ENCODE results near the gene TEPSIN. TPM values are rescaled to one million over a fixed set of nuclear protein-coding genes. Genes with fewer than 3 reads are reported as not detected.

Gene TEPSIN
- polyA plus RNA-seq, 2 donors: 21.6 to 40.3 TPM

DNA sequence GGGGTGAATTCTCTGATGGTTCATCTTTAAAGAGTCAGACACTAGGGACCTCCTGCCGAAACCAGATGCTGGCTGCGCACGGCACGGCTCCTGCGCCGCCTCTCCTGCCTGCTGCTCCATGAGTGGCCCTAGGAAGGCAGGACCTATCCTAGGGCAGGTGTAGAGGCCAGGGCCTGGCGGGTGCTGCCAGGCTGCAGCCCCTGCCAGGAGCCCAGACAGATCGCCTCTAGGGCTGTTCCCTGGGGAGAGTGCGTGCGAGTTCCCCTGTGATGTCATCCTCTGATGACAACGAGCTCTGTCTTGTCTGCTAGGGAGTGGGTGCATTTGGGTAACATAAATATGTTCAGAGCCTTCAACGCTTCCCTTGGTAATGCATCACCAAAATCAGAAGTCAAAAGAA is 32.4 kb upstream of the TEPSIN start:
- no peak overlapping the region for H3K4me3 ChIP-seq (ENCODE audit: low read depth in 1 of 2, low read length in 2 of 2)
- peaks cover 25 to 43% of the 10 kb centered on the region in 2 donors for H3K36me3 ChIP-seq (ENCODE audit: control insufficient read depth in 2 of 2, insufficient read depth in 2 of 2, low read length in 1 of 2)
- no peak overlapping the region for H3K27ac ChIP-seq (ENCODE audit: low read depth in 2 of 2, low read length in 1 of 2)
- no peaks in the 10 kb centered on the region for H3K9me3 ChIP-seq (ENCODE audit: control insufficient read depth in 2 of 2, insufficient read depth in 1 of 2, low read depth in 1 of 2, low read length in 1 of 2)
- no peaks in the 10 kb centered on the region for H3K27me3 ChIP-seq (ENCODE audit: control insufficient read depth in 1 of 2, insufficient read depth in 2 of 2, low read length in 2 of 2)
- H3K4me1 ChIP-seq (ENCODE audit: control insufficient read depth in 2 of 2, insufficient read depth in 2 of 2, low read length in 1 of 2): no peaks in the 10 kb centered on the region
- WGBS, 2 donors: 85 to 88% methylated on average over 12 of the region's 12 CpGs

DNA sequence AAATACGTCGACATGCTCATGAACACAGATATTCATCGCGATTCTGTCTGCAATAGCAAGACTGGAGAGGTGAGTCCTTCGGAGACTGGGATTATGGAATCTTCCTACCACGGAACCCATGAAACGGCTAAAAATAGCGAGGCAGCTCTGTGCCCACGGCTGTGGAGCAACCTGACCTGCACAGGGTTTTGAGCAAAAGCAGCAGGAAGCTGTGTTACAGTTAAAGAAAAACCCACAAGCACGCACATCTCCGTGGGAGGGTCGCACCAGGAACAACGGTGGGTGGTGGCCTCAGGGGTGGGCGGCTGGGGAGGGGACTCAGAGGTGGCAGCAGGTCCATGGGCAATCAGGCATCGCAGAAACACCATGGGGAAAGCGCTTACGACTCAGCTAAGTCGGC is 31.4 kb upstream of the TEPSIN start:
- no peak overlapping the region for H3K4me3 ChIP-seq (ENCODE audit: low read depth in 1 of 2, low read length in 2 of 2)
- H3K9me3 ChIP-seq (ENCODE audit: control insufficient read depth in 2 of 2, insufficient read depth in 1 of 2, low read depth in 1 of 2, low read length in 1 of 2): no peaks in the 10 kb centered on the region
- 91 to 93% methylated on average over 18 of the region's 18 CpGs for WGBS, 2 donors
- no peaks in the 10 kb centered on the region for H3K27me3 ChIP-seq (ENCODE audit: control insufficient read depth in 1 of 2, insufficient read depth in 2 of 2, low read length in 2 of 2)
- no peaks in the 10 kb centered on the region for H3K4me1 ChIP-seq (ENCODE audit: control insufficient read depth in 2 of 2, insufficient read depth in 2 of 2, low read length in 1 of 2)
- H3K36me3 ChIP-seq (ENCODE audit: control insufficient read depth in 2 of 2, insufficient read depth in 2 of 2, low read length in 1 of 2): peaks cover 22 to 43% of the 10 kb centered on the region in 2 donors
- H3K27ac ChIP-seq (ENCODE audit: low read depth in 2 of 2, low read length in 1 of 2): no peak overlapping the region

DNA sequence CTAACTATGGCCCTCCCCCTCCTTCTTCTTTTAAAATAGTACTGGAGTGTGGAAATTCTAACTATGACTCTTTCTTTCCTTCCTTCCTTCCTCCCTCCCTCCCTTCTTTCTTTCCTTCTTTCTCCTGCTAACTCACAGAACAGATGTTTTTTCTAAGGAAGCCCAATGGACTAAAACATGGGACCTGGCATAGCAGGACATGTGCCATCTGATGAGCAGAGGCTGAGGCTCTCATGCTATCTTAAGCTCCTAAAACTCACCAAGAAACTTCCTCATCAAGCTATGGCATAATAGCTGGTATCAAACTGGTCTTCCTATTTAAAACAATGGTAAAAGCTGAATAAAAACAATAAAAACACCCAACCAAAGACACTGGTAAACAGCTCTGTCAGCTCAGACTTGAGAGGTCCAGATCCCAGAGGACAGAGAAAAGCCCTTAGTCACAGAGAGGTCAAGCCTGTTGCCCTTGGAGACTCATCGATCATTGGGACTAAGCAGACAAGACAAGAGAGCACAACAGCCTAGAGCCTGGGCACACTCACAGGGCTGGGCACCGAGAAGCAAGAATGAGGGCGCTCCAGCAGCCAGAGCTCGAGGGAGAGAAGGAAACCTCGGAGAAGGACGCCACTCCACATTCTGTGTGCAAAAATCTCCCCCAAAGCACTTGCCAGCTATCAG is 28.7 kb upstream of the TEPSIN start:
- Histone ChIP-seq H3K27ac (ENCODE audit: low read depth in 2 of 2, low read length in 1 of 2) (no peak overlapping the region), H3K36me3 (ENCODE audit: control insufficient read depth in 2 of 2, insufficient read depth in 2 of 2, low read length in 1 of 2) (peaks cover 17 to 46% of the 10 kb centered on the region in 2 donors), H3K4me1 (ENCODE audit: control insufficient read depth in 2 of 2, insufficient read depth in 2 of 2, low read length in 1 of 2) (no peaks in the 10 kb centered on the region), H3K27me3 (ENCODE audit: control insufficient read depth in 1 of 2, insufficient read depth in 2 of 2, low read length in 2 of 2) (no peaks in the 10 kb centered on the region), H3K4me3 (ENCODE audit: low read depth in 1 of 2, low read length in 2 of 2) (no peak overlapping the region), H3K9me3 (ENCODE audit: control insufficient read depth in 2 of 2, insufficient read depth in 1 of 2, low read depth in 1 of 2, low read length in 1 of 2) (no peaks in the 10 kb centered on the region)
- WGBS, 2 donors: 87 to 88% methylated on average over 6 of the region's 6 CpGs

DNA sequence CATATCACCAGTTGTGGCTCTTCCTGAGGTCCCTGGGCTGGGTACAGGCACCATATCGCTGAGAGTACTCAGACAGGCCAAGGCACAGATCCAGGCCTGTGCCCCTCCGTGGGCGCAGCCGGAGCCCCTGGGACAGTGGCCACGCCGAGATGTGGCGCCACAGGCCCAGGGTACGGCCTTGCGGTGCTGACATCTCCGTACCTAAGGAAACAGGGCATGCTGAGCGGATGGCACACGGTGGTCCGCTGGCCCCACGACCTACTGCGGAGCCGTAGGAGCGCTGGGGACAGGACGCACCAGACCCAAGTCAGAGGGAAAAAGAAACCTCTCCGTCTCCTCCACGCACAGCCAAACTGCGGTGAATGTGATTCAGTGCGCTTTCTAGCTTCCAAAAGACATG is 26.7 kb upstream of the TEPSIN start:
- Histone ChIP-seq H3K27ac (ENCODE audit: low read depth in 2 of 2, low read length in 1 of 2) (no peak overlapping the region), H3K36me3 (ENCODE audit: control insufficient read depth in 2 of 2, insufficient read depth in 2 of 2, low read length in 1 of 2) (peaks cover 12 to 51% of the 10 kb centered on the region in 2 donors), H3K4me3 (ENCODE audit: low read depth in 1 of 2, low read length in 2 of 2) (no peak overlapping the region), H3K9me3 (ENCODE audit: control insufficient read depth in 2 of 2, insufficient read depth in 1 of 2, low read depth in 1 of 2, low read length in 1 of 2) (no peaks in the 10 kb centered on the region), H3K27me3 (ENCODE audit: control insufficient read depth in 1 of 2, insufficient read depth in 2 of 2, low read length in 2 of 2) (no peaks in the 10 kb centered on the region), H3K4me1 (ENCODE audit: control insufficient read depth in 2 of 2, insufficient read depth in 2 of 2, low read length in 1 of 2) (no peaks in the 10 kb centered on the region)
- 94 to 97% methylated on average over 22 of the region's 22 CpGs for WGBS, 2 donors

DNA sequence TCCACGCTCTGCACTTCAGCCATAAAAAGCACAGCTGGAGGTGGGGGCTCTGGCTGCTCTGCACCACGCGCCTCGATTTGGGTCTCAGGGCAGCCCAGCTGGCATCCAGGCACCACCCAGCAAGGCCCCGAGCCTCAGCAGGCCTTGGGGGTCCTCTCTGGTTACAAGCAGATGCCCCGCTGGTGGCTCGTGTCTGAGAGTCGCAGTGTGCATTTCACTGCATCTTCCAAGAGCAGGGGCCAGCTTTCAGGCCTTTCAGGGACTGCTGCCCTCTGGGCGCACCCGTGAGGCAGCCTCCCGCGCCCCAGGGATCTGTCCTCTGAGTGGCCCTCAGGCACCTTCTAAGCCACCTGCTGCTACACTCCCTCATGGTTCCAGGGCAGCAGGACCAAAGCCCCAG is 25.8 kb upstream of the TEPSIN start:
- H3K36me3 ChIP-seq (ENCODE audit: control insufficient read depth in 2 of 2, insufficient read depth in 2 of 2, low read length in 1 of 2): peaks cover 10 to 54% of the 10 kb centered on the region in 2 donors
- H3K4me1 ChIP-seq (ENCODE audit: control insufficient read depth in 2 of 2, insufficient read depth in 2 of 2, low read length in 1 of 2): no peaks in the 10 kb centered on the region
- no peak overlapping the region for H3K4me3 ChIP-seq (ENCODE audit: low read depth in 1 of 2, low read length in 2 of 2)
- H3K27me3 ChIP-seq (ENCODE audit: control insufficient read depth in 1 of 2, insufficient read depth in 2 of 2, low read length in 2 of 2): no peaks in the 10 kb centered on the region
- H3K27ac ChIP-seq (ENCODE audit: low read depth in 2 of 2, low read length in 1 of 2): no peak overlapping the region
- H3K9me3 ChIP-seq (ENCODE audit: control insufficient read depth in 2 of 2, insufficient read depth in 1 of 2, low read depth in 1 of 2, low read length in 1 of 2): no peaks in the 10 kb centered on the region
- WGBS, 2 donors: 95 to 98% methylated on average over 12 of the region's 12 CpGs

DNA sequence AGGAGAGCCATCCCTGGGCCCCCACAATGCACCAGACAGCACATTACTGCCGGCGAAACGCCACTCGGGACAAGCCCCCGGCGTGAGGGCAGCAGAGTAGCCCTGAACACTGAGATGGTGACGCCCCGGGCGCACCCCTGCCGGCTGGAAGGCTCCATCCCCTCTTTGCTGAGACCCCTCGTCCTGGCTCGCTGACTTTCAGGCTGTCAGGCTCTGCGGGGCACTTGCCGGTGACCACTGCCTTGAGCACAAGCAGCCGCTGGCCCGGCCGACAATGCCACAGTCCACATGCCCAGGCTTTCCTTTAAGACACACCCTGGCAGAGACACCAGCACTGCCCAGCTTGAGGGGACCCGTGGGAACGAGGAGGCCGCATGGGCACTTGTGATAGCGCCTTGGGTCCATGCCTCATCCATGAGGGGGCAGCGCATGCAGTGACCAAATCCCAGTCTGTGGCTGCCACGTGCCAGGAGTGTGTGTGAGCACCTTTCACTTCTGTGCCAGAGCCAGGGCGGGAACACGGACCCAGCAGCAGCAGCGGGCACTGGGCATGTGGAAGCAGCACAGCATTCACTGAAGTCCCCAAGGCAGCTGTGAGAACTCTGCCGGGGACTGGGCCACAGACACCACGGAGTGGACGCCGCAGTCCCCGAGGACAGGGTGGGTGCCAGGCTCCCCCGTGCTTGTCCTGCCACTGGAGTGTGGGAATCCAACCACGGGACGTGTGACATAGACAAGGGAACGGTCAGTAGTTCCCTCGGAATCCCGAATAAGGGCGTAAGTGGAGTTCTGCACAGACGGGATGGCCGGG is 24.7 kb upstream of the TEPSIN start:
- peaks cover 7 to 60% of the 10 kb centered on the region in 2 donors for H3K36me3 ChIP-seq (ENCODE audit: control insufficient read depth in 2 of 2, insufficient read depth in 2 of 2, low read length in 1 of 2)
- no peak overlapping the region for H3K27ac ChIP-seq (ENCODE audit: low read depth in 2 of 2, low read length in 1 of 2)
- no peaks in the 10 kb centered on the region for H3K27me3 ChIP-seq (ENCODE audit: control insufficient read depth in 1 of 2, insufficient read depth in 2 of 2, low read length in 2 of 2)
- no peaks in the 10 kb centered on the region for H3K4me1 ChIP-seq (ENCODE audit: control insufficient read depth in 2 of 2, insufficient read depth in 2 of 2, low read length in 1 of 2)
- 93% methylated on average over 40 of the region's 40 CpGs for WGBS, 2 donors
- no peak overlapping the region for H3K4me3 ChIP-seq (ENCODE audit: low read depth in 1 of 2, low read length in 2 of 2)
- H3K9me3 ChIP-seq (ENCODE audit: control insufficient read depth in 2 of 2, insufficient read depth in 1 of 2, low read depth in 1 of 2, low read length in 1 of 2): no peaks in the 10 kb centered on the region

DNA sequence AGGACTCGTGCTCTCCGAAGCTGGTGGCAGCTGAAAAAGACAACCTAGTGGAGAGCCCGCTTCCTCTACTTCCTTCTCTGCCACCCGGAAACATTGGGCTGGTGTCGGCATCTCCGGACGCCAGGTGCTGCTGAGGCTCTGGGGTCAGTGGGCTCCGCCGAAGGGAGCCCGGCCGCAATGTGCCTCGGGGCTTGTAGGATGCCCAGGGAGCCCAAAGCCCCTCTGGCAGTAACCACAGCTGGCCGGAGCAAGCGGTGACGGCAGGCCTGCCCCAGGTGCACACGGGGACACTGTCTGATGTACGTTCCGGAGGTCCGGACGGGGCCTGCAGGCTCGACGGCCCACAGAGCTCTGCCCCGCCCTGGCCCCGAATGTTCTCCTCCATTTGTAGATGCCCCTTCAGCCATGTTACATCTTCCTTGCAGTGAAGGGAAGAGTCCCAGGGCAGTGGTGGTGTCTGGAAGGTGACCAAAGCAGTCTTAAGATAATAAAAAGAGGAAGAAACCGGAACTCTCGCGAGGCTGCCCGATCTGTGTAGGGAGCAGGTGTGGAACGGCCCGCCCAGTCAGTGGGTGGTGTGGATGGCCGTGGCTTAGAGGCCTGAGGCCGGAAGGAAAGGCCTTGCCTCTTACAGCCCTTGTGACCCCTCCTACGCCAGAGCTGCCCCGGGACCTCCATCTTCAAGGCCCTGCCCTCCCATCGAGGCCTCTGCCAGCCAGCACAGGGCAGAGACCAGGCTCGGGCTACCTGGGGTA is 22.9 kb upstream of the TEPSIN start:
- no peak overlapping the region for H3K27ac ChIP-seq (ENCODE audit: low read depth in 2 of 2, low read length in 1 of 2)
- 92 to 94% methylated on average over 36 of the region's 36 CpGs for WGBS, 2 donors
- H3K4me3 ChIP-seq (ENCODE audit: low read depth in 1 of 2, low read length in 2 of 2): no peak overlapping the region
- no peaks in the 10 kb centered on the region for H3K27me3 ChIP-seq (ENCODE audit: control insufficient read depth in 1 of 2, insufficient read depth in 2 of 2, low read length in 2 of 2)
- H3K9me3 ChIP-seq (ENCODE audit: control insufficient read depth in 2 of 2, insufficient read depth in 1 of 2, low read depth in 1 of 2, low read length in 1 of 2): no peaks in the 10 kb centered on the region
- H3K4me1 ChIP-seq (ENCODE audit: control insufficient read depth in 2 of 2, insufficient read depth in 2 of 2, low read length in 1 of 2): no peaks in the 10 kb centered on the region
- H3K36me3 ChIP-seq (ENCODE audit: control insufficient read depth in 2 of 2, insufficient read depth in 2 of 2, low read length in 1 of 2): peaks cover 7 to 74% of the 10 kb centered on the region in 2 donors

DNA sequence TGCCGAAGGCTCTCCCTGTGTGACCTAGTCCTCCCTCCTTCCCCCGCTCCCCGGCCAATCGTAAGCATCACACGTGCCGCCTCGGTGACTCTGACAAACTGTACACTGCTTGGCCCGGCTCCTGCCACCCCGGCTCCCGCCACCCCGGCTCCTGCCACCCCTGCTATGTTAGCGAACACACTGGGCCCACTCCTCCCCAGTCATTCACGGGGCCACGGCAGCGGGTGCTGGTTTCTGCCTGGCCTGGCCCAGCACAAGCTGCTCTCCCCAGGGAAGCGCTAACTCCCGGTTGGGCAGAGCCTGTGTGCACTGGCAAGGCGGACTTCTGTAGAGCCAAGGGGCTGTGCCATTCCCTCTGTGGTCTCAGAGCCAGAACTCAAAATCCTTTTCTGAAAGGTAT is 22.2 kb upstream of the TEPSIN start:
- peaks cover 7 to 74% of the 10 kb centered on the region in 2 donors for H3K36me3 ChIP-seq (ENCODE audit: control insufficient read depth in 2 of 2, insufficient read depth in 2 of 2, low read length in 1 of 2)

DNA sequence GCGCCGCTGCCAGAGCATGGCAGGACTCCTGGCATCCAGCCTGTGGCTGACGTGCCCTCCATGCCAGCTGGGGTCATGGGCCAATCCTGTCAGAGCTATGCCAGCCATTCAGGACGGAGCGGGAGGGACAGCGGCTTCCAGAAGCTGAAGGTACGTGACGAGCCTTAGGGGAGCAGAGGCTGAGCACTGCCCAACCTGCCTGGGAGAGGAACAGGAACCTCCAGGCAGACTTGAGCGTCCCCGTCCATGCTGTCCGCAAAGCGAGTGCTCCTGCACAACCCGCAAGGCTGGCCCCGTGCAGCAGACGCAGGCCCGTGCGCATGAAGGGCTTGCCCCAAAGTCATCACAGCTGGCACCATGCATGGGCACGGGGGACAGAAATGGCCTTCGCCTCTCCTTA is 21.8 kb upstream of the TEPSIN start:
- no peaks in the 10 kb centered on the region for H3K27me3 ChIP-seq (ENCODE audit: control insufficient read depth in 1 of 2, insufficient read depth in 2 of 2, low read length in 2 of 2)
- peak overlapping the region in 1 of 2 donors; percentile 5 for H3K4me3 ChIP-seq (ENCODE audit: low read depth in 1 of 2, low read length in 2 of 2)
- WGBS, 2 donors: 93 to 95% methylated on average over 19 of the region's 19 CpGs
- H3K4me1 ChIP-seq (ENCODE audit: control insufficient read depth in 2 of 2, insufficient read depth in 2 of 2, low read length in 1 of 2): no peaks in the 10 kb centered on the region
- no peaks in the 10 kb centered on the region for H3K9me3 ChIP-seq (ENCODE audit: control insufficient read depth in 2 of 2, insufficient read depth in 1 of 2, low read depth in 1 of 2, low read length in 1 of 2)
- peaks cover 7 to 72% of the 10 kb centered on the region in 2 donors for H3K36me3 ChIP-seq (ENCODE audit: control insufficient read depth in 2 of 2, insufficient read depth in 2 of 2, low read length in 1 of 2)
- H3K27ac ChIP-seq (ENCODE audit: low read depth in 2 of 2, low read length in 1 of 2): no peak overlapping the region

More for the DNA sequence above, 22.2 kb upstream of the TEPSIN start:
- no peak overlapping the region for H3K4me3 ChIP-seq (ENCODE audit: low read depth in 1 of 2, low read length in 2 of 2)
- H3K27me3 ChIP-seq (ENCODE audit: control insufficient read depth in 1 of 2, insufficient read depth in 2 of 2, low read length in 2 of 2): no peaks in the 10 kb centered on the region
- no peak overlapping the region for H3K27ac ChIP-seq (ENCODE audit: low read depth in 2 of 2, low read length in 1 of 2)
- no peaks in the 10 kb centered on the region for H3K9me3 ChIP-seq (ENCODE audit: control insufficient read depth in 2 of 2, insufficient read depth in 1 of 2, low read depth in 1 of 2, low read length in 1 of 2)
- WGBS, 2 donors: 94 to 95% methylated on average over 17 to 18 of the region's 18 CpGs
- no peaks in the 10 kb centered on the region for H3K4me1 ChIP-seq (ENCODE audit: control insufficient read depth in 2 of 2, insufficient read depth in 2 of 2, low read length in 1 of 2)
